ENCODE data around the gene MOB3C. TPM values are rescaled to one million over a fixed set of nuclear protein-coding genes. Genes with fewer than 3 reads are reported as not detected.

The MOB3C gene
- polyA plus RNA-seq, 3 donors, result 5.3 to 18.1 (median 6.1) TPM

- Histone ChIP-seq H3K9ac (ENCODE audit: insufficient read depth, low read length, poor library complexity, severe bottlenecking) (peak overlapping the region; percentile 83), H3K4me1 (ENCODE audit: control insufficient read depth in 1 of 2, insufficient read depth in 2 of 2, low read length in 2 of 2) (peaks cover 44 to 66% of the 10 kb centered on the region in 2 donors), H3K36me3 (replicated peaks in 1 of 2; ENCODE audit: control insufficient read depth in 1 of 2, insufficient read depth in 2 of 2, low read length in 2 of 2) (peaks cover 7 to 12% of the 10 kb centered on the region in 2 donors), H3K27ac (ENCODE audit: low read depth in 1 of 2, low read length in 2 of 2) (peak overlapping the region; percentile 63 to 86), H4K20me1 (ENCODE audit: insufficient read depth, low read length) (peaks cover 44% of the 10 kb centered on the region), H3K79me2 (ENCODE audit: insufficient read depth, low read length) (peaks cover 56% of the 10 kb centered on the region), H2AFZ (ENCODE audit: insufficient read depth, low read depth, low read length, poor library complexity, severe bottlenecking) (peak overlapping the region; percentile 89), H3K27me3 (ENCODE audit: control insufficient read depth in 2 of 2, insufficient read depth in 2 of 2, low read length in 2 of 2) (no peaks in the 10 kb centered on the region), H3K4me3 (replicated peaks in 1 of 3; ENCODE audit: low read depth in 2 of 3, low read length in 3 of 3) (peak overlapping the region; percentile 88 to 98 (median 96)), H3K9me3 (replicated peaks in 1 of 2; ENCODE audit: control insufficient read depth in 1 of 2, insufficient read depth in 1 of 2, low read length in 2 of 2) (no peaks in the 10 kb centered on the region), H3K4me2 (replicated peaks; ENCODE audit: extremely low read depth, low read length, poor library complexity, severe bottlenecking) (peak overlapping the region; percentile 93)
- DNase-seq, result no peak
- Mint-ChIP-seq H3K4me1 (peaks cover 66% of the 10 kb centered on the region), H3K27ac (peak overlapping the region; percentile 82 to 97 (median 87)), H3K9me3 (no peaks in the 10 kb centered on the region), H3K27me3 (ENCODE audit: low read depth in 3 of 3) (no peaks in the 10 kb centered on the region), H3K4me3 (peak overlapping the region; percentile 92 to 94), H3K36me3 (peaks cover 40 to 46% of the 10 kb centered on the region in 2 donors)
- WGBS (ENCODE audit: insufficient coverage), result 0% methylated on average over 2 of the region's 2 CpGs
- intact Hi-C loops (cut with micrococcal nuclease), result no loop called here
- TF ChIP-seq CTCF (IDR thresholded peaks at IDR 0.05), result no peak
These were observed 13.1 kb downstream of the MOB3C start for GRCh38 chr1:46603481-46603857.

- Histone ChIP-seq H3K9ac (ENCODE audit: insufficient read depth, low read length, poor library complexity, severe bottlenecking) (no peak overlapping the region), H3K9me3 (replicated peaks in 1 of 2; ENCODE audit: control insufficient read depth in 1 of 2, insufficient read depth in 1 of 2, low read length in 2 of 2) (no peaks in the 10 kb centered on the region), H4K20me1 (ENCODE audit: insufficient read depth, low read length) (peaks cover 52% of the 10 kb centered on the region), H3K4me1 (ENCODE audit: control insufficient read depth in 1 of 2, insufficient read depth in 2 of 2, low read length in 2 of 2) (peaks cover 50 to 74% of the 10 kb centered on the region in 2 donors), H2AFZ (ENCODE audit: insufficient read depth, low read depth, low read length, poor library complexity, severe bottlenecking) (no peak overlapping the region), H3K36me3 (replicated peaks in 1 of 2; ENCODE audit: control insufficient read depth in 1 of 2, insufficient read depth in 2 of 2, low read length in 2 of 2) (peaks cover 0 to 9% of the 10 kb centered on the region in 2 donors), H3K4me3 (replicated peaks in 1 of 3; ENCODE audit: low read depth in 2 of 3, low read length in 3 of 3) (no peak overlapping the region), H3K27me3 (ENCODE audit: control insufficient read depth in 2 of 2, insufficient read depth in 2 of 2, low read length in 2 of 2) (no peaks in the 10 kb centered on the region), H3K79me2 (ENCODE audit: insufficient read depth, low read length) (peaks cover 76% of the 10 kb centered on the region), H3K27ac (ENCODE audit: low read depth in 1 of 2, low read length in 2 of 2) (no peak overlapping the region), H3K4me2 (replicated peaks; ENCODE audit: extremely low read depth, low read length, poor library complexity, severe bottlenecking) (no peak overlapping the region)
- H3K27me3 Mint-ChIP-seq (ENCODE audit: low read depth in 3 of 3), result no peaks in the 10 kb centered on the region
- TF ChIP-seq CTCF (IDR thresholded peaks at IDR 0.05), result no peak
- peaks cover 82% of the 10 kb centered on the region for H3K4me1 Mint-ChIP-seq
- H3K4me3 Mint-ChIP-seq, result peak overlapping the region in 1 of 2 donors; percentile 35
- H3K36me3 Mint-ChIP-seq, result peaks cover 40 to 47% of the 10 kb centered on the region in 2 donors
- no peak for DNase-seq
- intact Hi-C loops (cut with micrococcal nuclease), result no loop called here
- no CpG with 5 or more reads among the region's 3 CpGs for WGBS (ENCODE audit: insufficient coverage)
- H3K9me3 Mint-ChIP-seq, result no peaks in the 10 kb centered on the region
- H3K27ac Mint-ChIP-seq, result peak overlapping the region in 5 of 7 donors; percentile 5 to 73 (median 30)
These were observed 15.2 kb downstream of the MOB3C start for GRCh38 chr1:46601257-46602007.
